Upper lobe of left lung (tissue), 6 donors: ENCODE results near the gene CHRDL1. TPM values are rescaled to one million over a fixed set of nuclear protein-coding genes. Genes with fewer than 3 reads are reported as not detected.

Experiments
- ATAC-seq, 2 donors: fragments of 200-7000 bp; cut with Tn5 transposase; one replicate each; pipeline ENCODE4 v1.9.1; 2022; ENCODE audit warnings: mild to moderate bottlenecking in 2 of 2, moderate library complexity in 2 of 2; ENCODE audit not compliant: low FRiP score in 2 of 2
- DNase-seq, 2 donors: peaks; one replicate each; pipeline ENCODE4 v3.0.0-alpha.2; 2019 to 2020
- H3K27ac ChIP-seq, 4 donors: fragments of 200-600 bp; sonication (generic); one replicate each; pipeline ENCODE4 v1.5.1; 2016 to 2019
- H3K27me3 ChIP-seq, 4 donors: fragments of 200-600 bp; sonication (generic); one replicate each; pipeline ENCODE4 v1.5.1; 2017 to 2019
- H3K36me3 ChIP-seq, 4 donors: fragments of 200-600 bp; sonication (generic); one replicate each; pipeline ENCODE4 v1.5.1; 2016 to 2019
- H3K4me1 ChIP-seq, 4 donors: fragments of 200-600 bp; sonication (generic); one replicate each; pipeline ENCODE4 v1.5.1; 2018 to 2019
- H3K4me3 ChIP-seq, 4 donors: fragments of 200-600 bp; sonication (generic); one replicate each; pipeline ENCODE4 v1.5.1; 2017 to 2019; ENCODE audit warnings: mild to moderate bottlenecking in 2 of 4, moderate library complexity in 1 of 4
- H3K9me3 ChIP-seq, 4 donors: fragments of 200-600 bp; sonication (generic); one replicate each; pipeline ENCODE4 v1.5.1; 2018 to 2019
- EP300 ChIP-seq, 4 donors: sonication (generic); formaldehyde crosslinking; IDR thresholded peaks; one replicate each; pipeline ENCODE4 v1.5.1; 2017; ENCODE audit warnings: antibody characterized with exemption in 4 of 4, control low read depth in 2 of 4
- POLR2A ChIP-seq, 4 donors: fragments of 450-650 bp; IDR thresholded peaks; one replicate each; pipeline ENCODE4 v1.5.1; 2016 to 2017; ENCODE audit warnings: antibody characterized with exemption in 4 of 4, mild to moderate bottlenecking in 2 of 4
- POLR2AphosphoS5 ChIP-seq, 2 donors: sonication (generic); formaldehyde crosslinking; IDR thresholded peaks; one replicate each; pipeline ENCODE4 v1.5.1; 2017; ENCODE audit warnings: antibody characterized with exemption in 2 of 2
- WGBS, 2 donors: methylation state at CpG; one replicate each; pipeline ENCODE4 v1.1.5; 2017 to 2018; 5-methylcytosine and 5-hydroxymethylcytosine counted together
- total RNA-seq, 6 donors: library from RNA; depleted of rRNA in 4 of 6; stranded (reverse); fragments of >200 nt in 4 of 6; gene quantifications; one replicate each; pipeline versions ENCODE4 v1.1.0 to v1.2.1, GENCODE V29; 2016 to 2021
- TF ChIP-seq, protein P1 (sequence below), 6 experiments: fragments of 450-650 bp in 4 of 6; fragments of 200-600 bp in 2 of 6; sonication (generic) in 2 of 6; IDR thresholded peaks; one replicate each; pipeline ENCODE4 v1.5.1; 2016 to 2019; ENCODE audit warnings: antibody characterized with exemption in 6 of 6
- donor health status: DM: no; HTN: no; CAD: no; lungs with moderate emphysema.
- donor health status: DM: no; HTN: yes; CAD: no; lungs with severe emphysema.

CHRDL1 gene
- total RNA-seq, 6 donors from 2014 or later, result 23.0 to 68.7 (median 44.3) TPM

DNA sequence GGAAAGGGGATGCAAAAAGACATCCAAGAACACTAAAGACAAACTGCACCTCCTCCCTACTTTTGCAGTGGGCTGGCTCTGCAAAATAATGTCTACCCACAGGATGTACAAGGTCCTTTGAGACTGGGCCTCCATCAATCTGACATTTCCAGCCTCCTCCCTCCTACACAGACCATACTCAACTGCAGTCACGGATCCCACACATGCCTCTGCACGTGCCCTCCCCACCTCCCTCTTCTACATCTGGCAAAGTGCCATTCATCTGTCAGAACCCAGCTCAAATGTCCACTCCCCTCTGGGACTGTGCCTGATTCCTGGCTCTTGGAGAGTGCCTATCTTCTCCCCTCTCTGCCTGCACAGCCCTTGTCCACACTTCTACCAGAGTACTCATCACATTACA is 50.3 kb downstream of the CHRDL1 start:
- no peak for ATAC-seq
- DNase-seq, result no peak
- Histone ChIP-seq H3K4me3 (no peak overlapping the region), H3K36me3 (no peaks in the 10 kb centered on the region), H3K27me3 (no peaks in the 10 kb centered on the region), H3K27ac (peak overlapping the region in 1 of 4 donors; percentile 26), H3K9me3 (no peaks in the 10 kb centered on the region), H3K4me1 (no peaks in the 10 kb centered on the region)
- WGBS, 2 donors, result 41 to 50% methylated on average over 2 of the region's 2 CpGs
- TF ChIP-seq EP300 (IDR thresholded peaks at IDR 0.05) (no peak), POLR2AphosphoS5 (IDR thresholded peaks at IDR 0.05) (no peak), POLR2A (IDR thresholded peaks at IDR 0.05) (no peak)
- TF ChIP-seq, protein P1, sequence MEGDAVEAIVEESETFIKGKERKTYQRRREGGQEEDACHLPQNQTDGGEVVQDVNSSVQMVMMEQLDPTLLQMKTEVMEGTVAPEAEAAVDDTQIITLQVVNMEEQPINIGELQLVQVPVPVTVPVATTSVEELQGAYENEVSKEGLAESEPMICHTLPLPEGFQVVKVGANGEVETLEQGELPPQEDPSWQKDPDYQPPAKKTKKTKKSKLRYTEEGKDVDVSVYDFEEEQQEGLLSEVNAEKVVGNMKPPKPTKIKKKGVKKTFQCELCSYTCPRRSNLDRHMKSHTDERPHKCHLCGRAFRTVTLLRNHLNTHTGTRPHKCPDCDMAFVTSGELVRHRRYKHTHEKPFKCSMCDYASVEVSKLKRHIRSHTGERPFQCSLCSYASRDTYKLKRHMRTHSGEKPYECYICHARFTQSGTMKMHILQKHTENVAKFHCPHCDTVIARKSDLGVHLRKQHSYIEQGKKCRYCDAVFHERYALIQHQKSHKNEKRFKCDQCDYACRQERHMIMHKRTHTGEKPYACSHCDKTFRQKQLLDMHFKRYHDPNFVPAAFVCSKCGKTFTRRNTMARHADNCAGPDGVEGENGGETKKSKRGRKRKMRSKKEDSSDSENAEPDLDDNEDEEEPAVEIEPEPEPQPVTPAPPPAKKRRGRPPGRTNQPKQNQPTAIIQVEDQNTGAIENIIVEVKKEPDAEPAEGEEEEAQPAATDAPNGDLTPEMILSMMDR (IDR thresholded peaks at IDR 0.05), result no peak

GRCh38 chrX:110743679-110744340 is 51.8 kb downstream of the CHRDL1 start:
- TF ChIP-seq, protein P1 (IDR thresholded peaks at IDR 0.05), result no peak
- no peak for TF ChIP-seq POLR2AphosphoS5 (IDR thresholded peaks at IDR 0.05)
- TF ChIP-seq EP300 (IDR thresholded peaks at IDR 0.05), result no peak
- no peak for TF ChIP-seq POLR2A (IDR thresholded peaks at IDR 0.05)
- no peaks in the 10 kb centered on the region for H3K4me1 ChIP-seq
- no peaks in the 10 kb centered on the region for H3K9me3 ChIP-seq
- no peak overlapping the region for H3K27ac ChIP-seq
- ATAC-seq (no peak), DNase-seq (no peak)
- no peaks in the 10 kb centered on the region for H3K27me3 ChIP-seq
- 50 to 54% methylated on average over 5 of the region's 5 CpGs for WGBS, 2 donors
- no peak overlapping the region for H3K4me3 ChIP-seq
- H3K36me3 ChIP-seq, result no peaks in the 10 kb centered on the region

- Histone ChIP-seq H3K36me3 (no peaks in the 10 kb centered on the region), H3K27me3 (no peaks in the 10 kb centered on the region), H3K27ac (no peak overlapping the region), H3K4me3 (no peak overlapping the region), H3K4me1 (no peaks in the 10 kb centered on the region), H3K9me3 (no peaks in the 10 kb centered on the region)
- 80% methylated on average over 1 of the region's 1 CpG; no CpG with 5 or more reads in 1 of the 2 donors for WGBS, 2 donors
- DNase-seq (no peak), ATAC-seq (peak; percentile 47 to 52)
- TF ChIP-seq, protein P1 (IDR thresholded peaks at IDR 0.05), result no peak
- no peak for TF ChIP-seq EP300 (IDR thresholded peaks at IDR 0.05)
- no peak for TF ChIP-seq POLR2AphosphoS5 (IDR thresholded peaks at IDR 0.05)
- TF ChIP-seq POLR2A (IDR thresholded peaks at IDR 0.05), result no peak
Observed at GRCh38 chrX:110741213-110741796, 54.3 kb downstream of the CHRDL1 start.

- Histone ChIP-seq H3K36me3 (no peaks in the 10 kb centered on the region), H3K9me3 (no peaks in the 10 kb centered on the region), H3K4me1 (no peaks in the 10 kb centered on the region), H3K27ac (no peak overlapping the region), H3K4me3 (no peak overlapping the region), H3K27me3 (no peaks in the 10 kb centered on the region)
- ATAC-seq (peak in 1 of 2 donors; percentile 56), DNase-seq (no peak)
- TF ChIP-seq POLR2A (IDR thresholded peaks at IDR 0.05), result no peak
- TF ChIP-seq, protein P1 (IDR thresholded peaks at IDR 0.05), result no peak
- no peak for TF ChIP-seq EP300 (IDR thresholded peaks at IDR 0.05)
- WGBS, 2 donors, result 83 to 95% methylated on average over 3 of the region's 3 CpGs
Observed at GRCh38 chrX:110734894-110735541, 60.6 kb downstream of the CHRDL1 start.
